Activated CD8-positive, alpha-beta memory T cell treated with anti-CD3 and anti-CD28 coated beads for 48 hours (primary cell): ENCODE measurements around the gene TMOD2.

Experiments
- DNase-seq, 3 experiments: peaks; one replicate each; pipeline ENCODE4 v3.0.0-alpha.2; 2020; ENCODE audit warnings: low read depth in 2 of 3, low spot score in 2 of 3

The TMOD2 gene

DNA sequence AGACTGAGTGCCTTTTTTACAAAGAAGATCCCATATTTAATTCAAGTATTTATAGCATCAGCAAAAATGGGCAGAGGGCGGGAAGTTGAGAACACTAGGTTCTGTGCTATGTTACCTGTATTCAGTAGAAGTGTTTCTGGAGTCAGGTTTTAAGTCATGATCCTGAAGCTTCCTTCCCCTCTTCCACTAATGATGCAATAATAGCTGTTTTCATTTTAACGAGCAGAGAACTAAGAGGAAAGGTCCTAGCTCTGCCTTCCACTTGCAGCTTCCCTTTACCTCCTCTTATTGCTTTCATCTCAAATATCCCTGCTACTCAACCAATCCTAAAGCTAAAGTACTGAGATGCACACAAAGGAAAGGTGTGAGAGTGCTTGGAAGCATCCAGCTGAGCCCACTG is 61.2 kb downstream of the TMOD2 start:
- DNase-seq: no peak

DNA sequence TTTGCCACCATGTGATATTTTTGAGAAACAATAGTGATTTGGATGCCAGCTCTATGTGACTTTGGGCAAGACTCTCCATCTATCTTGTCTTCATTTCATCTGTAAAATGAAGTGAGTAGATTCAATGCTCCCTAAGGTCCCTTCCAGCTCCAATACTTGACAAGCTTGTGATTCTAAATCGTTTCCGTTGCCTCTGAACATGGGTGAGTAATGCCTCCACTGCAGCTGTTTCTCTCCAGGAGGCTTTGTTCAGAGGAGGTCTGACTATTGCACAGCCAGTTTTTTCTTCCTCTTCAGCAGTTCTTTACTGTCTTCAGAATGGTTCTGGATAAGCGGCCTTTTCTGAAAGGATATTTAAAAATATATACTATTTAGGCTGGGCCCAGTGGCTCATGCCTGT is 63.2 kb downstream of the TMOD2 start:
- DNase-seq: no peak

DNA sequence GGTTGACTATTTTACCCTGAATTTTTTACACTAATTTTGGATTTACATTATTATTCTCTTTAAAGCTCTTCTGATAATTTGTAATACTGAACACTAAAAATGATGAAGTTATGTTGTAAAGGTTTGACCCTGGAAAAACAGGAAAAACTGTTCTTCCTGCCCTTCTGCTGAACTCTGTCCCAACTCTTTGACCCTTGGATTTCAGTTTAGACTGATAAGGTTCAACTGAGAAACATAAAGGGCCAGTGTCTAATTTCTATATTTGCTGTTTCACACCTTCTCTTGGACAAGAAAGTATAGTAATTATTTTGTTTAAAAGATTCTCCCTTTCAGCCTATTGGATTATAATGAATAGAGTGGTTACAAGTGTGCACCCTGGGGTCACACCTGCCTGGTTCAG is 65.2 kb downstream of the TMOD2 start:
- DNase-seq: no peak

DNA sequence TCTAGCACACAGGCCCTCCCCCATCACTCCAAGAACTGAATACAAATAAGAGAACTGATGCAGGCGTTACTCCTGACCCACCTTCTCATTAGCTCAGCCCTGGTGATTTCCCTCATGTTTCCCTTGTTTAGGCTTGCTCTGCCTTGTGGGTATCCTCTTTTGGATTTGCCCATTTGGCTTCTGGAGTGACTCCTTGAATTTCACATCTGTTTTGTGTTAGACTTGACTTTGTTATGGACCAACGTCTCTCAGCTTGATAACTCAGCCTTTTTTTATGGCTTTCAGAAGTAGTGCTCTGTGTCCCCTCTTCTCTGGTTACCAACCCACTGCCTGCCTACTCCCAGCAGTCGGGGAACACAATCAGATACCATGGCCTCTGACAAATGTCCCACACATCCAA is 66.8 kb downstream of the TMOD2 start:
- no peak for DNase-seq

DNA sequence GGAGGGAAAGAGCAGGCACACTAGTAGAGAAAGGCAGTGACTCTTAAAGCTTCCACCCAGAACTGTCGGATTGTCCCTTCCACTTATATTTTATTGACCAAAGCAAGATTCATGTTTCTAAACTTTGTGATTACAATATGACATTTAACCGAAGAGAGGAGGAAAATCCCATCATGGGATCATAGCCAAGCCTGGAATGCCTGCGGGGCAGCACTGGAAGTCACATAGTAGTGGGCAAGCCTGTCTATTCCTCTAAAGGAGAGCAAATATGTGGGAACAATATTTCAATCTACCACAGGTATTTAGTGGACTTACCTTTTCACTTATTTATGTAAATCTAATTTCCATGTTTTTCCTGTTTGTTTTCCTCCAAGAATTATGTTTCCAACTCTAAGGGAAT is 74.3 kb downstream of the TMOD2 start:
- DNase-seq: no peak

DNA sequence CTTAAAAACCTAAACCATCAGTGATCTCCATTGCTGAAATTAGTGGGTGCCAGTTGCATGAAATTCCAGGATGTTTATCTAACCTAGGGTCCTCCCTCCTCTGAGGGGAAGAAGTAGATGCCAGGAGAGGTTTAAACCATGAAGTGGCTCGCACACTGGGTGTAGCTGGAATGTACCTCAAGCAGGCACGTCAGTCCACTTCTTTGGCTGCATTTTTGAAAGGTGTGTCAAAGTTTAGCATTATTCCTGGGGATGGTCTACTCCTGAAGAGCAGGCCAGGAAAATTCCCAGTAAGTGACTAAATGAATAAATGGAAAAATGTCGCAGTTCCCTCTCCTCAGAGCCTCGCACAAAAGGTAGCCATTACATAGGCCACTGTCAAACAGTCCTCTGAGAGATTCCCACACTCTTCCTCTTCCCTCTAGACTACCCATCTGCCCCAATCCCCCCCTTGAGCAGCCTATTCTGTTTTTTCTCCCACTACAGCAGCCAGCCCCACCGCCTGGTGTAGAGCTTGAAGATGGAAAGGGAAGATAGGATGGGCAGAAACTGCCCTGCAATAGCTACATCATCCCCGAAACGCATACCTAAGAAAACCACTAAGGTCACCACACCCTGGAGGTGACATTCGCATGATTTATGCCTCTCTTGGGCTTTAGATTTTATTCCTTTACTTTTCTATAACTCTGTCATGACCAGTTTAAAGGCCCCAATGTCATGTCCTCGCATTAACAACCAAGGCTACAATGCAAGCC is 77.4 kb downstream of the TMOD2 start:
- no peak for DNase-seq

DNA sequence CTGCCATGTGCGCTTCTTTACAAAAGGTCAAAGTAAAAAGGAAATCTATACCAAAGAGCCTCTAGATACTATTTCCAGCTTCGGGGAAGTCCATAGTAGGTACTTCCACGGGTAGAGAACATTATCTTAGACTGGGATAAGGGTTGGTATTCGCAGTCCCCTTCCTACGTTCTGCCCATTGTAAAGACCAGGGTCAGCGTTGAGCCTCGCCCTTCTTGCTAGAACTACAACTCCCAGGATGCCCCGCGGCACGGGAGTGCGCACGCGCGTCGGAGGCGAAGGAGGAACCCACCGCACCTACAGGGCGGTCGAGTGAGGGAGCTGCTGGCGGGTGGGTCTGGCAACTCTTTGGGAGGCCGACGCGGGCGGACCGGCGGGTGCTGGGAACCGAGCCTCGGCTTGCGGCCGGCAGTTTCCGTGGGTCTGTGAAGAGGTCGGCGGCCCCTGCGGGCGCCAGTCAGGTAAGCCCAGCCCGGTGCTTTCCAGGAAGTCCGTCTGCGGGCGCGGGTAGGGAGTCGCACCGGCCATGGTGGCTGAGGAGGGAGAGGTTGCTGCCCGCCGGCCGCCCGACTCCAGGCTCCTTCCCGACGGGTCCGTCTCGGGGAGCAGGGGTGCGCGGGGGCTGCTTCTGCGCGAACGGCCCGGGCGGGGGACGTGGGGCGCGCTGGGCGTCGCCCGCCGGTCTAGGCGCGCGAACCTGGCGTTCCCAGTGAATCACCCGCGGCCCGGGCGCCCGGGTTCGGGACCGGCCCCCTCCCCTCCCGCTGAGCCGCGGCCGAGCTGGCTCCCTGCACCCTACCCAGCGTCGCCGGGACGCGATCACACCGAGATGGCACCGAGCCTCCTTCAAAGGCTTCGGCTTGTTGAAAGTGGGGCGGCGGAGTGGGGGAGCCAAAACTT is 78.2 kb downstream of the TMOD2 start, which contains the start of gene TMOD3:
TMOD3 (plus strand) TSS at position 278 of the 900 bp plus-strand sequence. CDS start 33,232 bp downstream, outside the sequence.
- peak; percentile 81 to 86 (median 83) for DNase-seq

DNA sequence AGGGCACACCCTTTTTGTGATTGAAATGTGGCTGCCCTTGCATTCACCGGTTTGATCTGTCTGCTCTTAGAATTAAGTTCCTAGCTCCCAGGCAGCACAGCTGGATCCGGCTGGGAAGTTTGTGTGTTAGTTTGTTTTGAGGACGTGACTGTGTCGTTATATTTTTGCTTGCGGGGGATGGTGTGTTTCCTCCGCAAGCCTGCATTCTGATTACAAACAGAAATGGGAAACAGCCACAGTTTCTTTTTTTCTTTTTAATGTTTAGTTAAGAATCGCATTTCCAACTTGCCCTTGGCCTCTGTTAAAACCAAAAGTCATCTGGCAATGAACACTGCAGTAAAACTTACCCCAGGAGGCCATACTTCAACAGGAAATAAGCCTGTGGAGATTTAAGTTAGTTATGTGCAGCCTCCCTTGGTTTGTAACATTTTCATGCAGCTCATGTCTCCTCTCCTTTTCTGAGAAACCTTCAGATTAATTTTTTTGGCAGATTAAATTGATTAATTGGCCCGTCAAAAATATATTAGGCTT is 78.9 kb downstream of the TMOD2 start:
- no peak for DNase-seq

DNA sequence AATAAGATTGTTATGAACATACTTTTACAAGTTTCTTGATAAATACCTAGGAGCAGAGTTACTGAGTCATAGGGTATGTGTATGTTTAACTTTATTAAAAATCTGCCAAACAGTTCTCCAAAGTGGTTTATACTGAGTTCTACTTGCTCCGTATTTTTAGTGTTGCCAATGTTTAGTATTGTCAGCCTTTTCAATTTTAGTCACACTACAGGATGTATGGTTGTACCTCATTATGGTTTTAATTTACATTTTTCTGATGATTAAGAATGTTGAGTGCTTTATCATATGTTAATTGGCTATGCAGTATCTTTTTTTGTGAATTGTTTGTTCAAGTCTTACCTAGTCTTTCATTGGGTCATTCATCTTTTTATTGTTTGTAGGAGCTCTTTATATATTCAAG is 82.4 kb downstream of the TMOD2 start:
- no peak for DNase-seq

DNA sequence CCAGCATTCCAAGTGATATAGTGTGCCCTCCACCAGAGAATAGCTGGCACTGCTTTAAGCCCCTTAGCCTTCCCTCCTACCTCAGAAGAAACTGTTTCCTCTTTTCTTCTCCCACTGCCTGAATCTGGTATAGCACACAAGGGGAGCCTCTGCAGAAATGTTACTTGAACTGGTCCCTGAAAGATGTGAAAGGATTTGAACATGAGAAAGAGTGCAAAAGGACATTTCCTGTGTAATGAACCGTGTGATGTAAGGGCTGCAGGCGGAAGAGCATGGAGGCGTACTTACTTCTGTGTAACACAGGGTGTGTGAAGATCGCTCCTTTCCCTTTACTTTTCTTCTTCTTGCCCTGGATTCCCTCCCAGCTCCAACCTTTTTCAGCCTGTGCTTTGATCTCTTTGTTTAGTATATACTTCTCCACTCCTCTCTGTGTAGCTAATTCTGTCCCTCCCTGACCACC is 86.4 kb downstream of the TMOD2 start:
- DNase-seq: no peak

DNA sequence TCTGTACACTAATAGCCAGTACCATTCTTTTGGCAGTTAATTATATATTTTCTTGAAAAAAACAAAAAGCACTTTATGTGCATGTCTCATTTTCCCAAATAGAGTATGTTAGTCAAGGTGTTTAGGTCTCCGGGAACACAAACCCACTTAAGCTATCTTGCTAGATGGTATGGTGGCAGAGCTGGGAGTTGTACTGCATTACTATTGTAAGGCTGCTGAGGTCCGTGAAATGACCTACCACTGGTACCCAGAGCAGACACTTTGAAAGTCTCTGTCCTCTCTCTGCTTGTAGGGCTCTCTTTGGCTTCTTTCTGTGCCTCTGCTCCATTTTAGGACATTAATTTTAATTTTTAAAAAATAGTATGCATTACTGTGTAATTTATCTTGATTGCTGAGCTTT is 86.9 kb downstream of the TMOD2 start:
- DNase-seq: no peak

DNA sequence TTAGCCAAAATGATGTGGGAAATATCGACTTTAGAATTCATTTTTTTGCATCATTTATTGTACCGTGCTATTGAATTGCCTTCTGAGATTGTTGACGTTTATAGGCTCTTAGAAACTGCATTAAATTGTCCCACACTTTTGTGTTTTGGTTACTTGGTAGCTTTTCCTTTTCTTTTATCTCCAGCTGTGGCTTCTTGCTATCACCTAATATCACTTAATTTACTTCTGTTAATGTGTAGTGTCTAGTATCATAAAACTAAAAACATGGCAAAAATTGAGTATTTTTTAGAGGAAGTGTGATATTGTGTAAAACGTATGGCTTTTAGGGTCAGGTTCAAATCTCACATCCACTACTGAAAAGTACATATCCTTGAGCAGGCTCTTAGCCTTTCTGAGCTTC is 89.3 kb downstream of the TMOD2 start:
- no peak for DNase-seq

DNA sequence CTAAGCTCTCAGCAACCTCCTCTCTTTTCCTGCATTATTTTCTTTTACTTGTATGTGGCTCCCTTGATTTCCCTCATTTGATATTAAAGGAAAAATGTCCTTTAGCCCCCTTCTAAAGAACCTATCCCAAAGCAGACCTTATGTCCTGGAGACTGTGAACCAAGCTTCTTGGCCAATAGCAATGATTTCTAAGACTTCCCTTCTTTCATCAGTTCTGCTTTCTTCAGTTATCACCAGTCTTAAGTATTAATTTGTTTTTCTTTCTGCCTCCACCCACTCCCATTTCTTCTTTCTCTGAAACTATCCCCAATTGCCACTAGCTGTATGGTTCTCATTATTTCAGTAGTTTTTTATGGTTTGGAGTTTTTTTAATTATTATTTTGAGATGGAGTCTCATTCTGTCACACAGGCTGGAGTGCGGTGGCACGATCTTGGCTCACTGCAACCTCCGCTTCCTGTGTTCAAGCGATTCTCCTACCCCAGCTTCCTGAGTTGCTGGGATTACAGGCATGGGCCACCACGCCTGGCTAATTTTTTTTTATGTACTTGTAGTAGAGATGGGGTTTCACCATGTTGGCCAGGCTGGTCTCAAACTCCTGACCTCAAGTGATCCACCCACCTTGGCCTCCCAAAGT is 90.1 kb downstream of the TMOD2 start:
- DNase-seq: no peak

DNA sequence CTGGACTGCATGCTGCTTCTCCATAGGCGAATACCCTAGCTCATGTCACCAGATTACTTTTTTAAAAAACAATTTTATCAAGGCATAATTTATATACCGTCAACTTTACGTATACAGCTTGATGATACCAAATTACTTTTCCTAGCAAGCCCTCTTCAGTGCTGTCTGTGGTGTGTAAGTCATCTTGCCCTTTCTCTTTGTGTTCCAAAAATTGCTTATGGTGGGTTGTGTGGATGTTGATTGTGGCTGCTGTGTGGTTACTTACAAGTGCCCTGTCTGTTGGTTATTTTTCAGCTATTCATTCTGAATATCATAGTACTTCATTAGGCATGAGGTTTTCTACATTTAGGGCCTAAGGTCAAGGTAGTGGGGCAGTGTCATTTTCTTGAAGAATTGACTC is 90.9 kb downstream of the TMOD2 start:
- DNase-seq: no peak

DNA sequence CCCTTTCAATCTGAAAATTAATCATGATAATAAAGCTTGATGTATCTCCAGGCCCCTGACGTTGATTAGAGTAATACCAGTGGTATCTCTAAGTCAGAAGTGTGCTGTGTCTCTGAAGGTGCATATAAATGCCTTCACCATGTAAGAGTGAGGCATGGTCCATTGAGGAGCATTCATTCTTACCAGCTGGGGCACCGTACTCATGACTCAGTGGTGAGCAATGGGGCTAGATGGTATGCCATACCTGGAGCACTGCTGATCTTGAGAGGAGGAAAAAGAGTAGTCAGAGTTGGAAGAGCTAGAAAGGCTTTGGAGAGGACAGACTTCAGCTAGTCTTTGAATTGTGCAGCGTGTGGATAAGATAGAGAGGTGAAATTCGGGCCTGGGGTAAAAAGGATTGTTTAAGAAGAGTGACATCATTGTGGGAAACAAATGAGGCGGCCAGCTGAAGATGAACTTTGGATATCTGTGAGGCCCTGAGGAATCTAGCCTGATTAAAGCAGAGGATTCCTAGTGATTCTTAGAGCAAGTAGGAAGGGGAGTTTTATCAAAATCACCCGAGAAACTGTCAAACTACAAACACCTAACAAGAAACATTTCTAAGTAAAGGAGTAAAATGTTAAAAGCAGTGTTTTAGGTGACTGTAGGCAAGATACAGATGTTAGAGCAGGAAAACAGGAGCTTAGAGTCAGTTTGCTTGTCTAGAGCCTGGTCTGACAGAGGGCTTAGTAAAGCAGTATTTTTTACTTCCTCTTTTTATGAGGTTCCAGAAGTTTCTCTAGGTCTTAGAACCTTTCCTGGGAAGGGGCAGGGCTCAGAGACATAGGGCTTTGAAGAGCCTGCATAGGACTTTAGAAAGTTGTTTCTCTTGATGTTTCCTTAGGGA is 91.7 kb downstream of the TMOD2 start:
- no peak for DNase-seq

DNA sequence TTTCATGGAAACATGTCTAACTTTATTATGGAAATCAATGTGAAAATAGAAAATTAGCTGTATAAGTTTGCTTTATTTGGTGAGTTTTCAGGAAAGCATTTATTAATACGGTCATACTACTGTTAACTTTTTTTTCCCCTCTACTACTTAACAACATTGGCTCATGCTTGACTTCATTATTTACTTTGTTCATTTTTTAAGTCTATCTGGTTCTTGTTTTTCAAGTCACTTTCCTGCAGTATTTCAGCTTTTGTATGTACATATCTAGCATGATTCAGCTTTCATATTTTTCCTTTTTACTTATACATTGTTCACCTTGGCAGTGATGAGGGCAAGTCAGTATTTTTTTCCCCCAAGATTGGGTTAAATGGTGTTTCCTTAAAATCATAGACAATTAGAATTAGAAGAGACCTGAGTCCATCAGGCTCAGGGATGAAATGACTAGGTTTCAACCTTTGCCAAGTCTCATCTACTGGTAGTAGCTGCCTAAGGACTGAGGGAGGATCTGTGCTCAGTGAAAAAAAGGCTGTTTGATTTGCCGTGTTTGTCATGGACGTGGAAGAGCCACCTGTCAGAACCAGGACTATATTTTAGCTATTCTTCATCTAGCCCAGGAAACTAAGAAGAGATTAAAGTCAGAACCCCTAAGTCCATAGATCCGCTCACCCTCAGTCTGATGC is 93.5 kb downstream of the TMOD2 start:
- DNase-seq: no peak

DNA sequence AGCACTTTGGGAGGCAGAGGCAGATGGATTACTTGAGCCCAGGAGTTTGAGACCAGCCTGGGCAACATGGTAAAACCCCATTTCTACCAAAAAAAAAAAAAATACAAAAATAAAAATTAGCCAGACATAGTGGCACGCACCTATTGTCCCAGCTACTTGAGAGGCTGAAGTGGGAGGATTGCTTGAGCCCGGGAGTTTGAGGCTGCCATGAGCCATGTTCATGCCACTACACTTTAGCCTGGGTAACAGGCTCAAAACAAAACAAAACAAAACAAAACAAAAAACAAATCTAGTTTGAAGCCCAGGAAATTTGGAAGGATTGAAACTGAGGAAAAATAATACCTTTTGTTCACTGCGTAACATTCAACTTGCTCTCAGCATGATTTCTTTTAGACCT is 94.7 kb downstream of the TMOD2 start:
- no peak for DNase-seq

DNA sequence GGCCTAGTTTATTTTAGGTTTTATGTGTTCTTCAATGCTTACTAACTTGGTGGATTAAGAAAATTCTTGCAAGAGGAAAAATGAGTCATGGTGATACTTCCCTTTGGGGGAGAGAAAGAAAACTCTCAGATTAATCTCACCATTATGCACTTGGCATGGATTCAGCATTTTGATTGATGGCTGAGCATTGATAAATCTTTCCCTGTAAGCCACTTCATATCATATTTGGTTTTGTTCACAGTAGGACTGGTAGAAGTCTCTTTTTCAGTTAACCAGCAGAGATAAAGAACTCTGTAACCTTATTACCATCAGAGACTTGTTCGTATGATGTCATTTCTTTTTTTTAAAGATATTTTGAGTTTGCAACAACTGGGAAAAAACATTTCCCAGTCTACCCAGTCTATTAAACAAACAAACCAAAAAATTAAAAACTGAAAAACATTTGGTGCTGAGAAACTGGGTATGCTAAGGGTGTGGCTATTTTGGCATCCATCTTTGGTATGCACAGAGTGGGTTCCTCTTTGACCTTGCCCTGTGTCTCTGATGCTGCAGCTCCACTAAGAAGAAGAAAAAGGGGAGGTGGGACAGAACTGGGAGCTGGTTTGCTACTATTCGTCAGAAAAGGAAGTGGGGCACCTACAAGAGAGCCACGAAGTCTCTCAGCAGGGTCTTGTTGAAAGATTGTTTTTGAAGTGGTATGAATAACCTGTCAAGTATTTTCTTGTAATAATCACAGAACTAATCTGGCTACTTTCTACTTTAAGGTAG is 95.2 kb downstream of the TMOD2 start:
- no peak for DNase-seq

DNA sequence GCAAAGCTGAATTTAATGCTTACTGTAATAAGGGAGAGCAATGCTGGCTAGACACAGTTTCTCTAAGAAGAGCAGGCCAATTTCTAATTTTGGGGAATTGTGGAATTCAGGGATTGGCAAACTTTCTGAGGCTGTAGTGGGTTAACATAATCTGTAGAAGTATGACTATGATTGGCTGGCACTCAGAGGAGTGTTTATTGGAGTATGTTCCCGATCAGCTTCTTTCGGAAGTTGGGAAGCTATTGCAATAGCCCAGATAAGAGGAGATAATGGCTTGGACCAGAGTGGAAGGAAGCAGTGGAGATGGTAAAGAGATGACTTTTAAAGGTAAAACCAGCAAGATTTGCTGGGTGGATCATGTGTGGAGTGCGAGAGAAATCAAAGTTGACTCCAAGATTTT is 97.4 kb downstream of the TMOD2 start:
- DNase-seq: no peak
